SH-SY5Y (cell line): Measurements from ENCODE around the gene CDH4.

Experiments
- GATA2 ChIP-seq: IDR thresholded peaks from 2 replicates; pipeline ENCODE4 v1.6.1; 2011; ENCODE audit warnings: mild to moderate bottlenecking, low read depth, low read length
- GATA3 ChIP-seq: IDR thresholded peaks from 2 replicates; pipeline ENCODE4 v1.6.1; 2011; ENCODE audit warnings: low read depth, mild to moderate bottlenecking, low read length, moderate library complexity

CDH4 gene

GRCh38 chr20:61476956-61477355 lies 224.9 kb downstream of the CDH4 start:
- TF ChIP-seq GATA3 (no peak), GATA2 (no peak)

GRCh38 chr20:61477451-61477861 lies 225.4 kb downstream of the CDH4 start:
- TF ChIP-seq GATA3 (no peak), GATA2 (no peak)

- TF ChIP-seq GATA2 = no peak
- no peak for TF ChIP-seq GATA3
Observed at GRCh38 chr20:61478094-61478493, 226.0 kb downstream of the CDH4 start.

- no peak for TF ChIP-seq GATA3
- TF ChIP-seq GATA2 = no peak
Observed at GRCh38 chr20:61478611-61479305, 226.7 kb downstream of the CDH4 start.

- TF ChIP-seq GATA3 = no peak
- no peak for TF ChIP-seq GATA2
Observed at GRCh38 chr20:61480158-61480825, 228.2 kb downstream of the CDH4 start.

GRCh38 chr20:61482056-61482887 lies 230.2 kb downstream of the CDH4 start:
- TF ChIP-seq GATA3 (no peak), GATA2 (no peak)

- no peak for TF ChIP-seq GATA2
- TF ChIP-seq GATA3 = no peak
Observed at GRCh38 chr20:61482901-61483300, 230.8 kb downstream of the CDH4 start.

- TF ChIP-seq GATA2 (no peak), GATA3 (no peak)
Observed at GRCh38 chr20:61483336-61484067, 231.4 kb downstream of the CDH4 start.

GRCh38 chr20:61486198-61486597 lies 234.1 kb downstream of the CDH4 start:
- no peak for TF ChIP-seq GATA2

GRCh38 chr20:61487346-61487996 lies 235.4 kb downstream of the CDH4 start:
- no peak for TF ChIP-seq GATA2
- no peak for TF ChIP-seq GATA3

- no peak for TF ChIP-seq GATA3
- TF ChIP-seq GATA2 = no peak
Observed at GRCh38 chr20:61487997-61488371, 235.9 kb downstream of the CDH4 start.

GRCh38 chr20:61490721-61491120 lies 238.7 kb downstream of the CDH4 start:
- TF ChIP-seq GATA3 (no peak), GATA2 (no peak)

GRCh38 chr20:61492065-61492464 lies 240.0 kb downstream of the CDH4 start:
- TF ChIP-seq GATA3 (no peak), GATA2 (no peak)
